Duodenal mucosa (tissue), 2 donors: Measurements from ENCODE around the gene WWTR1.

Experiments
- H3K27ac ChIP-seq: one replicate; pipeline ENCODE4 v1.7.0; 2013; ENCODE audit warnings: low read depth, low read length
- H3K27me3 ChIP-seq, 2 donors: one replicate each; pipeline ENCODE4 v1.7.0; 2013; ENCODE audit warnings: low read length in 2 of 2, control low read depth in 1 of 2; ENCODE audit not compliant: insufficient read depth in 2 of 2, control insufficient read depth in 1 of 2
- H3K36me3 ChIP-seq, 2 donors: one replicate each; pipeline ENCODE4 v1.7.0; 2013; ENCODE audit warnings: low read length in 2 of 2, control low read depth in 1 of 2; ENCODE audit not compliant: insufficient read depth in 2 of 2, control insufficient read depth in 1 of 2
- H3K4me1 ChIP-seq, 2 donors: one replicate each; pipeline ENCODE4 v1.7.0; 2013; ENCODE audit warnings: low read length in 2 of 2, control low read depth in 1 of 2; ENCODE audit not compliant: insufficient read depth in 2 of 2, control insufficient read depth in 1 of 2
- H3K4me3 ChIP-seq, 2 donors: one replicate each; pipeline ENCODE4 v1.7.0; 2013; ENCODE audit warnings: low read length in 2 of 2, low read depth in 1 of 2
- H3K9ac ChIP-seq, 2 donors: one replicate each; pipeline ENCODE4 v1.7.0; 2013; ENCODE audit warnings: low read length in 2 of 2, low read depth in 1 of 2
- H3K9me3 ChIP-seq, 2 donors: one replicate each; pipeline ENCODE4 v1.7.0; 2013; ENCODE audit warnings: low read length in 2 of 2, control low read depth in 1 of 2; ENCODE audit not compliant: control insufficient read depth in 1 of 2

The WWTR1 gene

GRCh38 chr3:149572796-149573414, 84.9 kb downstream of the WWTR1 start:
- no peak overlapping the region for H3K27ac ChIP-seq
- H3K4me1 ChIP-seq, result peaks cover 0 to 4% of the 10 kb centered on the region in 2 donors
- H3K4me3 ChIP-seq, result no peak overlapping the region
- no peaks in the 10 kb centered on the region for H3K27me3 ChIP-seq
- no peaks in the 10 kb centered on the region for H3K36me3 ChIP-seq
- H3K9ac ChIP-seq, result no peak overlapping the region
- no peaks in the 10 kb centered on the region for H3K9me3 ChIP-seq

DNA sequence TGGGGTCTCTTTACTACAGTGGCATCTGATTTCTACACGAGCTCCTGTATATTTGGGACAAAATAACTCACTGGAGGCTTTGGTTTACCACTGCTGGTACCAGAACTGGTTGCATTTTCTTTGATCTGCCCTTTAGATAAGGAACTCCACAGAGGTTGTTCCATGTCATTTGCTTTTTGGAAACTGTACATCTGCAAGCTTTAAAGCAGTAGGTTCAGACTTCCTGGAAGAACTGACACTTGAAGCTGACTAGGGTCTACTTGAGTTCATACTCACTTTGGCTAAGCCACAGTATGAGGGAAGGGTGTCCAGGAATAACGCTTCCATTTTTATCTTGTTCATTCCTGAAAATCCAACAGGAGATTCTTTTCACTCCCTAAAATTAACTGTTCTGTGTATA, 86.4 kb downstream of the WWTR1 start:
- Histone ChIP-seq H3K9me3 (no peaks in the 10 kb centered on the region), H3K27me3 (no peaks in the 10 kb centered on the region)

GRCh38 chr3:149570016-149570415, 87.8 kb downstream of the WWTR1 start:
- Histone ChIP-seq H3K9ac (no peak overlapping the region), H3K36me3 (no peaks in the 10 kb centered on the region), H3K4me3 (no peak overlapping the region), H3K27me3 (no peaks in the 10 kb centered on the region), H3K9me3 (no peaks in the 10 kb centered on the region), H3K27ac (no peak overlapping the region), H3K4me1 (no peaks in the 10 kb centered on the region)

More for the DNA sequence above, 86.4 kb downstream of the WWTR1 start:
- no peak overlapping the region for H3K27ac ChIP-seq
- no peaks in the 10 kb centered on the region for H3K36me3 ChIP-seq
- no peak overlapping the region for H3K4me3 ChIP-seq
- H3K9ac ChIP-seq, result no peak overlapping the region
- H3K4me1 ChIP-seq, result peaks cover 0 to 4% of the 10 kb centered on the region in 2 donors

GRCh38 chr3:149567381-149567780, 90.4 kb downstream of the WWTR1 start:
- no peaks in the 10 kb centered on the region for H3K9me3 ChIP-seq
- no peaks in the 10 kb centered on the region for H3K27me3 ChIP-seq
- no peak overlapping the region for H3K27ac ChIP-seq
- no peaks in the 10 kb centered on the region for H3K4me1 ChIP-seq
- H3K9ac ChIP-seq, result no peak overlapping the region
- no peak overlapping the region for H3K4me3 ChIP-seq
- H3K36me3 ChIP-seq, result no peaks in the 10 kb centered on the region

GRCh38 chr3:149566292-149566975, 91.4 kb downstream of the WWTR1 start:
- H3K4me3 ChIP-seq, result no peak overlapping the region
- no peak overlapping the region for H3K27ac ChIP-seq
- H3K27me3 ChIP-seq, result no peaks in the 10 kb centered on the region
- H3K4me1 ChIP-seq, result no peaks in the 10 kb centered on the region
- H3K36me3 ChIP-seq, result no peaks in the 10 kb centered on the region
- no peaks in the 10 kb centered on the region for H3K9me3 ChIP-seq
- H3K9ac ChIP-seq, result no peak overlapping the region

GRCh38 chr3:149564079-149564478, 93.7 kb downstream of the WWTR1 start:
- Histone ChIP-seq H3K9ac (no peak overlapping the region), H3K27me3 (no peaks in the 10 kb centered on the region), H3K9me3 (no peaks in the 10 kb centered on the region), H3K36me3 (no peaks in the 10 kb centered on the region), H3K4me3 (no peak overlapping the region), H3K4me1 (no peaks in the 10 kb centered on the region), H3K27ac (no peak overlapping the region)

DNA sequence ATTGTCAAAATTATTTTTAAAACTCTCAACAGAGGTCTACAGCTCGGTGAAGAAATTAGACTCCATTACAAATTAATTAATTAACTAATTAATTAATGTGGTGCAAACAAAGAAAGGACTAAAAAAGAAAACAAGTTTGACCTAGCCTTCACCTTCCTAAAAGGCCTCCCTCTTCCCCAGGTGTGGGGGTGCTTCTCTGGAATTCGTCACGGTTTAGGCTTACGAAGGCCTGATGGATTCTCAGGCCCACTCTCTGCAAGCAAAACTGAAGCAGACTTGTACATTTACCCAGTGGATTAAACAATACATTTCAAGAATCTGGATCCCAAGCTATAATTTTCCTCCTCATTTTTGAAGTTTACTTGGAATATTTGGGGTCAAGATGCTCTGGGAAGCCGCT, 94.7 kb downstream of the WWTR1 start:
- no peaks in the 10 kb centered on the region for H3K27me3 ChIP-seq
- no peak overlapping the region for H3K9ac ChIP-seq
- no peaks in the 10 kb centered on the region for H3K9me3 ChIP-seq
- H3K27ac ChIP-seq, result no peak overlapping the region
- no peak overlapping the region for H3K4me3 ChIP-seq
- no peaks in the 10 kb centered on the region for H3K36me3 ChIP-seq
- no peaks in the 10 kb centered on the region for H3K4me1 ChIP-seq

DNA sequence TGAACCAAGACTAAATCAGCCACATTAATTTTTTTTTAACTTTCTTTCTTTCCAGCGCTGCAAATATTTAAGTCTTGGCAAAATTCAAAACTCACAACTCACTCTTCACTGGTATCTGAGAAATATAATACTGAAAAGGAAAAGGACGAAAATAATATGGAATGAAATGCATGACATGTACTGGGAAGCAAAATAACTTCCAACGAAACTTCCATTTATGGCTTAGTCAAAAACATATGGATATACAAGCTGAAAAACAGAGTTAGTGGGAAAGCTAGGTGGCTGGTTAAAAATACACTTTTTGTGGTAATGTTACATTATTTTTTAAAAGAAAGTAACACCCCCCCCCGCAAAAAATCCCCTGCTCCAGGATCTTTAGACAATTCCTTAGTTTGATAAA, 97.2 kb downstream of the WWTR1 start:
- H3K9ac ChIP-seq, result no peak overlapping the region
- no peaks in the 10 kb centered on the region for H3K4me1 ChIP-seq
- no peaks in the 10 kb centered on the region for H3K9me3 ChIP-seq

DNA sequence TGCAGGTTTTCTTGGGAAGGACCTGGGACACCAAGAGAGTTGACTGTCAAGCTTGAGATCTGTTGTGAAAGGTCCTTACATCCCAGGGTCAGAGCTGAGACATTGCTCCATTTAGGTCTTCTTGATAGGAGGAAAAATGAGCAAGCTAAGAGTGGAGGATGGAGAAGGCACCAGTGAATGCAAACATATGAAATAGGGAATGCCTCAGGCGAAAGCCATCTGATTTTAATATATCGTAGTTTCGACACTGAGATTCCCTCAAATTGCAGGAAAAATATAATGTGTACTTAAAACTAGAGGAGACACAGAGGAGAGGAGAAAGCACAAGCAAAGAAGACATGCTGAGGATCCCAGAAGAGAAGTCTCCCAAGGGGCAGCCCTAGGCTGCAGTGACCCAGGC, 97.8 kb downstream of the WWTR1 start:
- H3K27ac ChIP-seq, result no peak overlapping the region
- no peak overlapping the region for H3K9ac ChIP-seq
- no peaks in the 10 kb centered on the region for H3K36me3 ChIP-seq
- H3K27me3 ChIP-seq, result no peaks in the 10 kb centered on the region
- H3K4me3 ChIP-seq, result no peak overlapping the region
- H3K4me1 ChIP-seq, result peaks cover 0 to 4% of the 10 kb centered on the region in 2 donors
- no peaks in the 10 kb centered on the region for H3K9me3 ChIP-seq

More for the DNA sequence above, 97.2 kb downstream of the WWTR1 start:
- H3K27me3 ChIP-seq, result no peaks in the 10 kb centered on the region
- no peak overlapping the region for H3K27ac ChIP-seq
- no peak overlapping the region for H3K4me3 ChIP-seq
- H3K36me3 ChIP-seq, result no peaks in the 10 kb centered on the region

- H3K4me1 ChIP-seq, result peaks cover 0 to 8% of the 10 kb centered on the region in 2 donors
- H3K4me3 ChIP-seq, result no peak overlapping the region
- H3K9me3 ChIP-seq, result no peaks in the 10 kb centered on the region
- H3K9ac ChIP-seq, result no peak overlapping the region
- H3K36me3 ChIP-seq, result no peaks in the 10 kb centered on the region
- H3K27me3 ChIP-seq, result no peaks in the 10 kb centered on the region
- H3K27ac ChIP-seq, result no peak overlapping the region
Observed at GRCh38 chr3:149559525-149559924, 98.3 kb downstream of the WWTR1 start.
